Measurements from ENCODE around the gene C1orf226. TPM values are rescaled to one million over a fixed set of nuclear protein-coding genes. Genes with fewer than 3 reads are reported as not detected.
"Not testable (repeated sequence)": the region's sequence is repeated elsewhere in the genome, so short reads cannot be mapped to it uniquely, and the experiment has no call there.

C1orf226 gene
- total and polyA plus RNA-seq, 2 experiments from 2014 or later: 5.1 to 10.0 TPM

DNA sequence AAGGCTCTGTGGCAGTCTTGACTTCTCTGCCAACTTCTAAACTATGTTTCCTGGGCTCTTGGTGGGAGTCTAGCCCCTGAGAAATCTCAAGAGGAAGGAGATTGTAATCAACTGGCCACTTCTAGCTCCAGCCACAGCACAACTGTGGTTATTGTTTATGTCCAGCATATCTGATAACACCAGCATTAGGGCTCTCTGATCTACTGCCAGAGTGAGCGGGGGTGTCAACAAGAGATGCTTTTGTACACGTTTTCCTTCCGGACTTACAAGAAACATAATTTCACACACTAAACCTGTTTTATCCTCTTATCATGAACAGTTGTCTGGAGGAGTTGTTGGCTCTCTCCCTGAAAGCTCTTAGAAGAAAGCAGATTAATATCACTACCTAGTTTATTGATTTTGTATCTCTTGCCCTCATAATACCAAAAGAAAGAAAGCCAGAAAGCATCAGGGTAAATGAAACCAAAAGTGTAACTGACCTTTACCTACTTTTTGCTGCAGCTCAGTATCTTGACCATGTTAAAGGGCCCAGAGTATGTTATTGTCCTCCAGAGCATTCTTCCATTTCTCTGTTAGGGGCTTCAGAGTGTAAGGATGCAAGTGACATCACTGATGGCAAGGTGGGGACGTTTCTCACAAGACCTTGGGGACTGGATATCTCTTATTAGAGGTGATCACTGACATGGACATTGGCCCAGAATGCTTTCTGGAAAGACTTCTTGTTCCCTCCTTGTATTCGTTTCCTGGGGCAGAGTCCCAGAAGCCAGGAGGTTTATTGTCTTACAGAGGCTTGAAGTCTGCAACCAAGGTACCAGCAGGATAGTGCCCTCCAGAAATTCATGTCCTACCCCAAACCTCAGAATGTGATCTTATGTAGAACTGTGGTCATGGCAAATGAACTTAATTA, 40.0 kb downstream of the C1orf226 start:
- H3K27me3 ChIP-seq: no peaks in the 10 kb centered on the region
- no peaks in the 10 kb centered on the region for H3K9me3 ChIP-seq (ENCODE audit: low read depth)
- H3K4me1 ChIP-seq (ENCODE audit: low read depth): no peaks in the 10 kb centered on the region
- H3K27ac ChIP-seq: no peak overlapping the region
- peak in 1 of 2 donors; percentile 23 for DNase-seq (ENCODE audit: low read depth in 1 of 2, low spot score in 1 of 2)
- no peaks in the 10 kb centered on the region for H3K36me3 ChIP-seq
- no peak overlapping the region for H3K4me3 ChIP-seq
- TF ChIP-seq, protein P1, sequence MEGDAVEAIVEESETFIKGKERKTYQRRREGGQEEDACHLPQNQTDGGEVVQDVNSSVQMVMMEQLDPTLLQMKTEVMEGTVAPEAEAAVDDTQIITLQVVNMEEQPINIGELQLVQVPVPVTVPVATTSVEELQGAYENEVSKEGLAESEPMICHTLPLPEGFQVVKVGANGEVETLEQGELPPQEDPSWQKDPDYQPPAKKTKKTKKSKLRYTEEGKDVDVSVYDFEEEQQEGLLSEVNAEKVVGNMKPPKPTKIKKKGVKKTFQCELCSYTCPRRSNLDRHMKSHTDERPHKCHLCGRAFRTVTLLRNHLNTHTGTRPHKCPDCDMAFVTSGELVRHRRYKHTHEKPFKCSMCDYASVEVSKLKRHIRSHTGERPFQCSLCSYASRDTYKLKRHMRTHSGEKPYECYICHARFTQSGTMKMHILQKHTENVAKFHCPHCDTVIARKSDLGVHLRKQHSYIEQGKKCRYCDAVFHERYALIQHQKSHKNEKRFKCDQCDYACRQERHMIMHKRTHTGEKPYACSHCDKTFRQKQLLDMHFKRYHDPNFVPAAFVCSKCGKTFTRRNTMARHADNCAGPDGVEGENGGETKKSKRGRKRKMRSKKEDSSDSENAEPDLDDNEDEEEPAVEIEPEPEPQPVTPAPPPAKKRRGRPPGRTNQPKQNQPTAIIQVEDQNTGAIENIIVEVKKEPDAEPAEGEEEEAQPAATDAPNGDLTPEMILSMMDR (IDR thresholded peaks at IDR 0.05; ENCODE audit: low read depth, low read length): no peak

DNA sequence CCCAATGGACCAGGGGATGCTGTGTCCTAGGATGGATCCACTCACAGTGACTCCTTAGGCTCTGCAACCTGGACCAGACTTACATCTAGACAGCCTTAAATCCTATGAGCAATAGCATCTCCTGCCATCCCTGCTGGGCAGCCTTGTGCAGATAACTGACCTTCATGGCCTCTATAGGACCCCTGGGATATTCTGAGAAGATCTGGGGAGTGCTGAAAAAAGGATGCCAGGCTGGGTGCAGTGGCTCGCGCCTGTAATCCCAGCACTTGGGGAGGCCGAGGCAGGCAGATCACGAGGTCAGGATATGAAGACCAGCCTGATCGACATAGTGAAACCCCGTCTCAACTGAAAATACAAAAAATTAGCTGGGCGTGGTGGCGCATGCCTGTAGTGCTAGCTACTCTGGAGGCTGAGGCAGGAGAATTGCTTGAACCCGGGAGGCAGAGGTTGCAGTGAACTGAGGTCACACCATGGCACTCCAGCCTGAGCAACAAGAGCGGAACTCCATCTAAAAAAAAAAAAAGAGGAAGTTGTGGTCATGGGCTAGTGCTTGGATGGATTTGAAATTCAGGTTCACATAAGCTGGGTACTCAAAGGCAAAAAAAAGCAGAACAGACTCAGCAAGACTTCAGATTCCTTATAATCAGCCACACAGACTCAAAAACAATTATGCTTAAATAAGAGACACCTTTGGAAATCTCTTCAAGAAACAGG, 41.3 kb downstream of the C1orf226 start:
- Histone ChIP-seq H3K9me3 (ENCODE audit: low read depth) (no peaks in the 10 kb centered on the region), H3K4me3 (no peak overlapping the region), H3K27me3 (no peaks in the 10 kb centered on the region), H3K27ac (no peak overlapping the region), H3K4me1 (ENCODE audit: low read depth) (no peaks in the 10 kb centered on the region), H3K36me3 (no peaks in the 10 kb centered on the region)
- no peak for DNase-seq (ENCODE audit: low read depth in 1 of 2, low spot score in 1 of 2)
- TF ChIP-seq, protein P1 (IDR thresholded peaks at IDR 0.05; ENCODE audit: low read depth, low read length): no peak

DNA sequence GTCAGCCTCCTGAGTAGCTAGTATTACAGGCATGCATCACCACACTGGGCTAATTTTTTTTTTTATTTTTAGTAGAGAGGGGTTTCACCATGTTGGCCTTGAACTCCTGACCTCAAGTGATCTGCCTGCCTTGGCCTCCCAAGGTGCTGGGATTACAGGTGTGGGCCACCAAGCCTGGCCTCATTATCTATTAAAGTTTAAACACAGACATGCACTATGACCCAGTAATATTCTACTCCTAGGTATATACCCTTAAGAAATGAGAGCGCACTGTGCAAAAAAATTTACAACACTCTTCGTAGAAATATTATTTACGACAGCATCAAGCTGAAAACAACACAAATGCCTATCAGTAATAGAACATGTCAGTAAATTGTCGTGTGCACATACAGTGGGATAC, 49.1 kb downstream of the C1orf226 start:
- DNase-seq (ENCODE audit: low read depth in 1 of 2, low spot score in 1 of 2): no peak
- no peak overlapping the region for H3K4me3 ChIP-seq
- H3K9me3 ChIP-seq (ENCODE audit: low read depth): no peaks in the 10 kb centered on the region
- TF ChIP-seq, protein P1 (IDR thresholded peaks at IDR 0.05; ENCODE audit: low read depth, low read length): no peak
- no peaks in the 10 kb centered on the region for H3K4me1 ChIP-seq (ENCODE audit: low read depth)
- H3K27ac ChIP-seq: no peak overlapping the region
- no peaks in the 10 kb centered on the region for H3K27me3 ChIP-seq
- no peaks in the 10 kb centered on the region for H3K36me3 ChIP-seq

DNA sequence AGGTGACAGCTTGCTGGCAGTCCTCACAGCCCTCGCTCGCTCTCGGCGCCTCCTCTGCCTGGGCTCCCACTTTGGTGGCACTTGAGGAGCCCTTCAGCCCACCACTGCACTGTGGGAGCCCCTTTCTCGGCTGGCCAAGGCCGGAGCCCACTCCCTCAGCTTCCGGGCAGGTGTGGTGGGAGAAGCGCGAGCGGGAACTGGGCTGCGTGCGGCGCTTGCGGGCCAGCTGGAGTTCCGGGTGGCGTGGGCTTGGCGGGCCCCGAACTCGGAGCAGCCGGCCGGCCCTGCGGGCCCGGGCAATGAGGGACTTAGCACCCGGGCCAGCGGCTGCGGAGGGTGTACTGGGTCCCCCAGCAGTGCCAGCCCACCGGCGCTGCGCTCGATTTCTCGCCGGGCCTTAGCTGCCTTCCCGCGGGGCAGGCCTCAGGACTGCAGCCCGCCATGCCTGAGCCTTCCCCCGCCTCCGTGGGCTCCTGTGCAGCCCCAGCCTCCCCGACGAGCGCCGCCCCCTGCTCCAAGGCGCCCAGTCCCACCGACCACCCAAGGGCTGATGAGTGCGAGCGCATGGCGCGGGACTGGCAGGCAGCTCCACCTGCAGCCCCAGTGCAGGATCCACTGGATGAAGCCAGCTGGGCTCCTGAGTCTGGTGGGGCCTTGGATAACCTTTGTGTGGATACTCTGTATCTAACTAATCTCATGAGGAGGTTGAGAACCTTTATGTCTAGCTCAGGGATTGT, 51.6 kb downstream of the C1orf226 start:
- H3K4me1 ChIP-seq (ENCODE audit: low read depth); H3K4me3 ChIP-seq; H3K36me3 ChIP-seq; H3K9me3 ChIP-seq (ENCODE audit: low read depth); H3K27ac ChIP-seq; DNase-seq (ENCODE audit: low read depth in 1 of 2, low spot score in 1 of 2); H3K27me3 ChIP-seq: not testable (repeated sequence)

Other genes starting within 250 kb of the C1orf226 start
- not detected in 2 replicates for gene SPATA46, start 4.9 kb upstream of the C1orf226 start, total RNA-seq
- not detected in 2 replicates for gene SPATA46, start 4.9 kb upstream of the C1orf226 start, polyA plus RNA-seq
- gene SH2D1B, start 30.4 kb downstream of the C1orf226 start, total RNA-seq: 0.06 TPM in 1 of 2 replicates, not detected in the other
- 0.26 and 0.67 TPM in 2 replicates for gene SH2D1B, start 30.4 kb downstream of the C1orf226 start, polyA plus RNA-seq
- gene UHMK1, start 116.1 kb downstream of the C1orf226 start, total RNA-seq: 9.0 and 17.2 TPM in 2 replicates
- 3.5 and 6.9 TPM in 2 replicates for gene UHMK1, start 116.1 kb downstream of the C1orf226 start, polyA plus RNA-seq
- gene UAP1, start 180.0 kb downstream of the C1orf226 start, total RNA-seq: 25.7 and 28.9 TPM in 2 replicates
- 24.0 and 41.6 TPM in 2 replicates for gene UAP1, start 180.0 kb downstream of the C1orf226 start, polyA plus RNA-seq